HepG2 (cell line): ENCODE measurements around the gene MMP24OS. TPM values are rescaled to one million over a fixed set of nuclear protein-coding genes. Genes with fewer than 3 reads are reported as not detected.

Experiments used
- BHLHE40 ChIP-seq: IDR thresholded peaks from 2 replicates; pipeline ENCODE4 v1.6.1; 2011; ENCODE audit warnings: low read length, improper control_type of control experiment
- DMAP1 ChIP-seq: IDR thresholded peaks from 2 replicates; pipeline ENCODE4 v1.6.1; 2016
- FIP1L1 ChIP-seq: fragments of 200-400 bp; formaldehyde crosslinking; IDR thresholded peaks from 2 replicates; pipeline ENCODE4 v1.6.1; 2018; ENCODE audit warnings: low read depth, mild to moderate bottlenecking, low read length, moderate library complexity, borderline replicate concordance; ENCODE audit not compliant: insufficient read depth
- GFI1 ChIP-seq: sonication (generic); formaldehyde crosslinking; IDR thresholded peaks from 2 replicates; pipeline ENCODE4 v1.5.0; 2020; ENCODE audit warnings: missing genetic modification reagents, mild to moderate bottlenecking, borderline replicate concordance
- GTF3A ChIP-seq: sonication (generic); formaldehyde crosslinking; conservative IDR thresholded peaks from 2 replicates; pipeline ENCODE4 v1.4.0; 2020; ENCODE audit warnings: mild to moderate bottlenecking, missing genetic modification reagents
- KDM6A ChIP-seq: IDR thresholded peaks from 2 replicates; pipeline ENCODE4 v1.6.1; 2016; ENCODE audit warnings: low read depth
- MAF1 ChIP-seq: sonication (generic); formaldehyde crosslinking; IDR thresholded peaks from 2 replicates; pipeline ENCODE4 v1.5.0; 2020; ENCODE audit warnings: missing genetic modification reagents, borderline replicate concordance
- MAZ ChIP-seq, 2 experiments: sonication (generic) in 1 of 2; formaldehyde crosslinking in 1 of 2; IDR thresholded peaks; 2 replicates each; pipeline versions ENCODE4 v1.5.0 to v1.6.1; 2012 to 2020; ENCODE audit warnings: low read depth in 2 of 2, mild to moderate bottlenecking in 2 of 2, borderline replicate concordance in 1 of 2, improper control_type of control experiment in 1 of 2, low read length in 1 of 2, missing genetic modification reagents in 1 of 2, moderate library complexity in 1 of 2
- SIN3B ChIP-seq: fragments of 150-350 bp; IDR thresholded peaks from 2 replicates; pipeline ENCODE4 v1.6.1; 2014; ENCODE audit warnings: low read length
- SRSF1 ChIP-seq: fragments of 200-400 bp; formaldehyde crosslinking; optimal IDR thresholded peaks from 2 replicates; pipeline ENCODE3; 2017; ENCODE audit warnings: mild to moderate bottlenecking, low read depth, low read length, moderate library complexity
- ZBTB42 ChIP-seq: sonication (generic); formaldehyde crosslinking; IDR thresholded peaks from 2 replicates; pipeline ENCODE4 v1.5.0; 2020; ENCODE audit warnings: mild to moderate bottlenecking, missing genetic modification reagents
- ZKSCAN5 ChIP-seq: sonication (generic); formaldehyde crosslinking; IDR thresholded peaks from 2 replicates; pipeline ENCODE4 v1.5.1; 2020; ENCODE audit warnings: mild to moderate bottlenecking, missing genetic modification reagents
- ZNF761 ChIP-seq: sonication (generic); formaldehyde crosslinking; conservative IDR thresholded peaks from 2 replicates; pipeline ENCODE4 v1.4.0; 2020; ENCODE audit warnings: mild to moderate bottlenecking, missing genetic modification reagents
- polyA plus RNA-seq, 8 experiments: library from polyadenylated mRNA; depleted of rRNA in 3 of 8; stranded (reverse) in 7 of 8; unstranded in 1 of 8; fragments of >200 nt; fragmentation: Illumina TruSeq in 4 of 8; extraction: Trizol in 4 of 8; gene quantifications; 2 replicates each; pipeline versions ENCODE4 v1.2.1 to v1.2.3, GENCODE V29; 2011 to 2016; ENCODE audit warnings: low read depth in 4 of 8, missing spikeins in 1 of 8, mixed read lengths in 1 of 8; ENCODE audit not compliant: insufficient read depth in 1 of 8
- total RNA-seq, 5 experiments: library from RNA; depleted of rRNA; stranded (reverse); fragments of >200 nt; fragmentation: Illumina TruSeq; extraction: Trizol; gene quantifications; 2 replicates each; pipeline ENCODE4 v1.2.3, GENCODE V29; 2016; ENCODE audit warnings: low read depth in 1 of 5
- TF ChIP-seq, protein P1 (sequence below): sonication (generic); formaldehyde crosslinking; IDR thresholded peaks from one replicate; pipeline ENCODE4 v1.5.1; 2020; ENCODE audit warnings: mild to moderate bottlenecking, missing genetic modification reagents; ENCODE audit errors: not compliant biosample characterization
- TF ChIP-seq, protein P2 (sequence below): sonication (generic); formaldehyde crosslinking; IDR thresholded peaks from 2 replicates; pipeline ENCODE4 v1.5.0; 2020; ENCODE audit warnings: mild to moderate bottlenecking, missing genetic modification reagents

MMP24OS gene
- total and polyA plus RNA-seq, 2 of the 13 experiments (the other 11 are each of a cell fraction or from before 2014, with no cell fraction given) = 6.0 to 8.5 TPM

DNA sequence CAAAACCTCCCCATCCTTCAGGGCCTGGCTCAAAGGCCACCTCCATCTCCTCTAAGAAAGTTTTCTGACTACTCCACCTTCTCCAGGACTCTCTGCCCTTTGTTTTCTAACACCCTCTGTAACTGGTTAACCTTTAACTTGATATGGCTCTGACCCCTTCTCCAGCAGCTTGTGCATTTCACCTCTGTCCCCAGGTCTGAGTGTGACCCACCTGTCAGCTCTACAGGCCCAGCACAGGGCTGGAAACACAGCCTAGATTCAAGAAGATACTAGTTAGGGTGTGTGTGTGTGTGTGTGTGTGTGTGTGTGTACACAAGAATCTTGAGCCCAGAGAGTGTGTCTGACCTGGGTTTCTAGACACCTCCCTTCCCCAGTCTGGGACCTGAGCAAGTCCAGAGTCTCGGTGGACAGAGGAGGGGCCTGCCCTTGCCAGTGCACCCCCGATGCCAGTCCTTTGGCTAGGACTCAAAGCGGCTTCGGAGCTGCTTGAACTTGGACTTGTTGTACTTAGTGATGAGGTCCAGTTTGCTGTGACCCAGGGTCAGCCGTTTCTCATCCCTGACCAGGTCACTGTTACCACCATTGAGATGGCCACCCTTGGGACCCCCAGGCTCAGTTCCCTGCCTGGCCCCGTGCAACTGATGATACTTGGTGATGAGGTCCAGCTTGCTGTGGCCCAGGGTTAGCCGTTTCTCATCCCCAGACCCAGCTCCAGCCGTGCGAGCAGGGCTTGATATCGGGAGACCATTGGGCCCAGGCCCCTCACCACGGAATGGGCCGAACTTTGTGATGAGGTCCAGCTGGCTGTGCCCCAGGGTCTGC, 8.4 kb upstream of the MMP24OS start (continued):
- TF ChIP-seq, protein P1, sequence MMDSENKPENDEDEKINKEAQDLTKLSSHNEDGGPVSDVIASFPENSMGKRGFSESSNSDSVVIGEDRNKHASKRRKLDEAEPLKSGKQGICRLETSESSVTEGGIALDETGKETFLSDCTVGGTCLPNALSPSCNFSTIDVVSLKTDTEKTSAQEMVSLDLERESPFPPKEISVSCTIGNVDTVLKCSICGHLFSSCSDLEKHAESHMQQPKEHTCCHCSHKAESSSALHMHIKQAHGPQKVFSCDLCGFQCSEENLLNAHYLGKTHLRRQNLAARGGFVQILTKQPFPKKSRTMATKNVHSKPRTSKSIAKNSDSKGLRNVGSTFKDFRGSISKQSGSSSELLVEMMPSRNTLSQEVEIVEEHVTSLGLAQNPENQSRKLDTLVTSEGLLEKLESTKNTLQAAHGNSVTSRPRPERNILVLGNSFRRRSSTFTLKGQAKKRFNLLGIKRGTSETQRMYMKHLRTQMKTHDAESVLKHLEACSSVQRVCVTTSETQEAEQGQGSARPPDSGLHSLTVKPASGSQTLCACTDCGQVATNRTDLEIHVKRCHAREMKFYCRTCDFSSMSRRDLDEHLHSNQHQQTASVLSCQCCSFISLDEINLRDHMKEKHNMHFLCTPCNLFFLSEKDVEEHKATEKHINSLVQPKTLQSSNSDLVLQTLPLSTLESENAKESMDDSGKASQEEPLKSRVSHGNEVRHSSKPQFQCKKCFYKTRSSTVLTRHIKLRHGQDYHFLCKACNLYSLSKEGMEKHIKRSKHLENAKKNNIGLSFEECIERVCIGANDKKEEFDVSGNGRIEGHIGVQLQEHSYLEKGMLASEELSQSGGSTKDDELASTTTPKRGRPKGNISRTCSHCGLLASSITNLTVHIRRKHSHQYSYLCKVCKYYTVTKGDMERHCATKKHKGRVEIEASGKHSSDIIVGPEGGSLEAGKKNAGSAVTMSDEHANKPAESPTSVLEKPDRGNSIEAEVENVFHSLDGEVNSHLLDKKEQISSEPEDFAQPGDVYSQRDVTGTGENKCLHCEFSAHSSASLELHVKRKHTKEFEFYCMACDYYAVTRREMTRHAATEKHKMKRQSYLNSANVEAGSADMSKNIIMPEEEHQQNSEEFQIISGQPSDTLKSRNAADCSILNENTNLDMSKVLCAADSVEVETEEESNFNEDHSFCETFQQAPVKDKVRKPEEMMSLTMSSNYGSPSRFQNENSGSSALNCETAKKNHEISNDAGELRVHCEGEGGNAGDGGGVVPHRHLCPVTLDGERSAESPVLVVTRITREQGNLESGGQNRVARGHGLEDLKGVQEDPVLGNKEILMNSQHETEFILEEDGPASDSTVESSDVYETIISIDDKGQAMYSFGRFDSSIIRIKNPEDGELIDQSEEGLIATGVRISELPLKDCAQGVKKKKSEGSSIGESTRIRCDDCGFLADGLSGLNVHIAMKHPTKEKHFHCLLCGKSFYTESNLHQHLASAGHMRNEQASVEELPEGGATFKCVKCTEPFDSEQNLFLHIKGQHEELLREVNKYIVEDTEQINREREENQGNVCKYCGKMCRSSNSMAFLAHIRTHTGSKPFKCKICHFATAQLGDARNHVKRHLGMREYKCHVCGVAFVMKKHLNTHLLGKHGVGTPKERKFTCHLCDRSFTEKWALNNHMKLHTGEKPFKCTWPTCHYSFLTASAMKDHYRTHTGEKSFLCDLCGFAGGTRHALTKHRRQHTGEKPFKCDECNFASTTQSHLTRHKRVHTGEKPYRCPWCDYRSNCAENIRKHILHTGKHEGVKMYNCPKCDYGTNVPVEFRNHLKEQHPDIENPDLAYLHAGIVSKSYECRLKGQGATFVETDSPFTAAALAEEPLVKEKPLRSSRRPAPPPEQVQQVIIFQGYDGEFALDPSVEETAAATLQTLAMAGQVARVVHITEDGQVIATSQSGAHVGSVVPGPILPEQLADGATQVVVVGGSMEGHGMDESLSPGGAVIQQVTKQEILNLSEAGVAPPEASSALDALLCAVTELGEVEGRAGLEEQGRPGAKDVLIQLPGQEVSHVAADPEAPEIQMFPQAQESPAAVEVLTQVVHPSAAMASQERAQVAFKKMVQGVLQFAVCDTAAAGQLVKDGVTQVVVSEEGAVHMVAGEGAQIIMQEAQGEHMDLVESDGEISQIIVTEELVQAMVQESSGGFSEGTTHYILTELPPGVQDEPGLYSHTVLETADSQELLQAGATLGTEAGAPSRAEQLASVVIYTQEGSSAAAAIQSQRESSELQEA (CRISPR knock-in tag) = no peak
- TF ChIP-seq SIN3B (no peak), MAZ (IDR thresholded peaks at IDR 0.05; ENCODE audit: borderline replicate concordance, low read depth, low read length) (no peak), MAZ (CRISPR knock-in tag; IDR thresholded peaks at IDR 0.05; ENCODE audit: low read depth) (peak; percentile 77; the same call in 1 of the 2 replicates), SRSF1 (no peak), ZNF761 (no peak), ZKSCAN5 (CRISPR knock-in tag) (0 out of 2 replicates have a peak, but pooled peaks have one; percentile 45), GFI1 (CRISPR knock-in tag) (peak; percentile 40; the same call in 1 of the 2 replicates), KDM6A (CRISPR knock-in tag) (no peak), BHLHE40 (no peak), ZBTB42 (CRISPR knock-in tag) (peak; percentile 66; the same call in 1 of the 2 replicates), GTF3A (CRISPR knock-in tag) (no peak), MAF1 (CRISPR knock-in tag) (0 out of 2 replicates have a peak, but pooled peaks have one; percentile 7), DMAP1 (CRISPR knock-in tag) (peak; percentile 57), FIP1L1 (no peak)
- TF ChIP-seq, protein P2, sequence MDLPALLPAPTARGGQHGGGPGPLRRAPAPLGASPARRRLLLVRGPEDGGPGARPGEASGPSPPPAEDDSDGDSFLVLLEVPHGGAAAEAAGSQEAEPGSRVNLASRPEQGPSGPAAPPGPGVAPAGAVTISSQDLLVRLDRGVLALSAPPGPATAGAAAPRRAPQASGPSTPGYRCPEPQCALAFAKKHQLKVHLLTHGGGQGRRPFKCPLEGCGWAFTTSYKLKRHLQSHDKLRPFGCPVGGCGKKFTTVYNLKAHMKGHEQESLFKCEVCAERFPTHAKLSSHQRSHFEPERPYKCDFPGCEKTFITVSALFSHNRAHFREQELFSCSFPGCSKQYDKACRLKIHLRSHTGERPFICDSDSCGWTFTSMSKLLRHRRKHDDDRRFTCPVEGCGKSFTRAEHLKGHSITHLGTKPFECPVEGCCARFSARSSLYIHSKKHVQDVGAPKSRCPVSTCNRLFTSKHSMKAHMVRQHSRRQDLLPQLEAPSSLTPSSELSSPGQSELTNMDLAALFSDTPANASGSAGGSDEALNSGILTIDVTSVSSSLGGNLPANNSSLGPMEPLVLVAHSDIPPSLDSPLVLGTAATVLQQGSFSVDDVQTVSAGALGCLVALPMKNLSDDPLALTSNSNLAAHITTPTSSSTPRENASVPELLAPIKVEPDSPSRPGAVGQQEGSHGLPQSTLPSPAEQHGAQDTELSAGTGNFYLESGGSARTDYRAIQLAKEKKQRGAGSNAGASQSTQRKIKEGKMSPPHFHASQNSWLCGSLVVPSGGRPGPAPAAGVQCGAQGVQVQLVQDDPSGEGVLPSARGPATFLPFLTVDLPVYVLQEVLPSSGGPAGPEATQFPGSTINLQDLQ (CRISPR knock-in tag) = 0 out of 2 replicates have a peak, but pooled peaks have one; percentile 7
